Neural cell (in vitro differentiated cells): ENCODE data around the gene SIGLEC9.
"Not testable (repeated sequence)": the region's sequence is repeated elsewhere in the genome, so short reads cannot be mapped to it uniquely, and the experiment has no call there.

ENCODE experiments used
- CTCF ChIP-seq: fragments of 450-650 bp; IDR thresholded peaks from 2 replicates; pipeline ENCODE4 v1.5.1; 2014; ENCODE audit warnings: antibody characterized with exemption, mild to moderate bottlenecking, moderate library complexity; ENCODE audit not compliant: poor library complexity, severe bottlenecking
- EZH2 ChIP-seq: fragments of 200-600, 300-800 bp; shearing (Covaris generic), sonication (generic); IDR thresholded peaks from 2 replicates; pipeline ENCODE4 v1.6.1; 2014; ENCODE audit warnings: antibody characterized with exemption, low read length, borderline replicate concordance, mild to moderate bottlenecking; ENCODE audit not compliant: insufficient read depth, poor library complexity, severe bottlenecking
- TAF1 ChIP-seq: IDR thresholded peaks from 2 replicates; pipeline ENCODE4 v1.6.1; 2012; ENCODE audit warnings: low read depth

GRCh38 chr19:51142809-51143475 lies 18.2 kb downstream of the SIGLEC9 start:
- TF ChIP-seq CTCF, TAF1, EZH2: not testable (repeated sequence)
